GM13977 (cell line): ENCODE data around the gene RHBDL2.
"Not testable (repeated sequence)": the region's sequence is repeated elsewhere in the genome, so short reads cannot be mapped to it uniquely, and the experiment has no call there.

ENCODE experiments used
- DNase-seq: peaks from one replicate; pipeline ENCODE4 v3.0.0; 2012; ENCODE audit warnings: low spot score
- CTCF ChIP-seq: IDR thresholded peaks from 2 replicates; pipeline ENCODE4 v1.5.1; 2012; ENCODE audit warnings: mild to moderate bottlenecking, control low read depth; ENCODE audit not compliant: insufficient read depth; ENCODE audit errors: extremely low read depth, missing control alignments
- in situ Hi-C: fragments of 300-500 bp; cut with MboI; formaldehyde crosslinking; loops from one replicate; pipeline ENCODE4 v1.12.0; 2022; ENCODE audit warnings: low sequenced_read_pairs, low pct_unique_long_range_greater_than_20kb, mixed read lengths, inconsistent platforms; ENCODE audit not compliant: unreplicated experiment

Gene RHBDL2

GRCh38 chr1:38973659-38974437, 32.2 kb upstream of the RHBDL2 start:
- no peak for TF ChIP-seq CTCF
- in situ Hi-C loops, result no loop called here
- no peak for DNase-seq

GRCh38 chr1:38973145-38973544, 31.5 kb upstream of the RHBDL2 start:
- in situ Hi-C loops, DNase-seq: not testable (repeated sequence)

GRCh38 chr1:38964140-38964548, 22.5 kb upstream of the RHBDL2 start:
- DNase-seq, result no peak
- peak; percentile 43 for TF ChIP-seq CTCF
- in situ Hi-C loops, result no loop called here

- in situ Hi-C loops, result no loop called here
- TF ChIP-seq CTCF, result no peak
- no peak for DNase-seq
These were observed 20.9 kb upstream of the RHBDL2 start for GRCh38 chr1:38962560-38962959.

GRCh38 chr1:38962113-38962512, 20.5 kb upstream of the RHBDL2 start:
- DNase-seq, result no peak
- TF ChIP-seq CTCF, result no peak
- in situ Hi-C loops, result no loop called here

GRCh38 chr1:38958967-38959366, 17.3 kb upstream of the RHBDL2 start:
- no peak for DNase-seq
- in situ Hi-C loops, result no loop called here
- no peak for TF ChIP-seq CTCF

GRCh38 chr1:38953433-38953860, 11.8 kb upstream of the RHBDL2 start:
- no peak for TF ChIP-seq CTCF
- DNase-seq, result no peak
- in situ Hi-C loops, result no loop called here
